PC-9 (cell line): Measurements from ENCODE around the gene TMEM167A. TPM values are rescaled to one million over a fixed set of nuclear protein-coding genes. Genes with fewer than 3 reads are reported as not detected.

Experiments used
- BruUV-seq: library from RNA; stranded (reverse); fragments of 400-500 nt; replicated peaks from 2 replicates; lab custom pipeline; 2021; lab: Mats Ljungman, UMichigan
- CTCF ChIA-PET: fragments of 300-600 bp; sonication (Branson Sonifier 250); formaldehyde crosslinking; loops from one replicate; lab custom pipeline; 2022; ENCODE audit warnings: antibody characterized with exemption; lab: Charles Lee
- POLR2A ChIA-PET: fragments of 300-600 bp; sonication (Branson Sonifier 250); formaldehyde crosslinking; loops from one replicate; lab custom pipeline; 2022; ENCODE audit warnings: antibody characterized with exemption; ENCODE audit not compliant: unreplicated experiment; lab: Charles Lee
- DNase-seq, 2 experiments: peaks; one replicate each; pipeline versions ENCODE4 v3.0.0 to v3.0.0-alpha.2; 2015 to 2022; ENCODE audit warnings: mixed read lengths in 1 of 2
- H2AFZ ChIP-seq: fragments of 200-600 bp; sonication (generic); 2 replicates; pipeline ENCODE4 v1.8.1; 2017; ENCODE audit warnings: antibody characterized with exemption
- H3F3A ChIP-seq: fragments of 200-600 bp; sonication (generic); 2 replicates; pipeline ENCODE4 v1.8.1; 2017; ENCODE audit warnings: antibody characterized with exemption, mild to moderate bottlenecking, low read depth; ENCODE audit not compliant: insufficient read depth
- H3K27ac ChIP-seq: fragments of 200-600 bp; sonication (generic); 2 replicates; pipeline ENCODE4 v1.6.1; 2016; ENCODE audit warnings: mixed run types
- H3K27me3 ChIP-seq: fragments of 200-600 bp; sonication (generic); 2 replicates; pipeline ENCODE4 v1.6.1; 2016; ENCODE audit warnings: low read depth, mixed run types; ENCODE audit not compliant: insufficient read depth
- H3K36me3 ChIP-seq: fragments of 200-600 bp; sonication (generic); 2 replicates; pipeline ENCODE4 v1.6.1; 2016; ENCODE audit warnings: low read depth, mixed run types
- H3K4me1 ChIP-seq: fragments of 200-600 bp; sonication (generic); replicated peaks from 2 replicates; pipeline ENCODE4 v1.6.1; 2016; ENCODE audit warnings: mixed run types; ENCODE audit not compliant: insufficient read depth
- H3K4me2 ChIP-seq: fragments of 200-600 bp; sonication (generic); 2 replicates; pipeline ENCODE4 v1.6.1; 2017; ENCODE audit warnings: mixed run types
- H3K4me3 ChIP-seq: fragments of 200-600 bp; sonication (generic); 2 replicates; pipeline ENCODE4 v1.6.1; 2016; ENCODE audit warnings: mixed run types
- H3K79me2 ChIP-seq: fragments of 200-600 bp; sonication (generic); 2 replicates; pipeline ENCODE4 v1.6.1; 2017; ENCODE audit warnings: low read depth, mixed run types
- H3K9me2 ChIP-seq: fragments of 200-600 bp; sonication (generic); 2 replicates; pipeline ENCODE4 v1.8.1; 2017; ENCODE audit warnings: mild to moderate bottlenecking; ENCODE audit not compliant: insufficient read depth
- H3K9me3 ChIP-seq: fragments of 200-600 bp; sonication (generic); 2 replicates; pipeline ENCODE4 v1.8.1; 2016; ENCODE audit warnings: low read depth; ENCODE audit not compliant: insufficient read depth
- H4K20me1 ChIP-seq: fragments of 200-600 bp; sonication (generic); 2 replicates; pipeline ENCODE4 v1.8.1; 2017; ENCODE audit not compliant: insufficient read depth
- CTCF ChIP-seq: fragments of 200-600 bp; sonication (generic); conservative IDR thresholded peaks from 2 replicates; pipeline ENCODE4 v1.6.1; 2017; ENCODE audit warnings: mixed run types, antibody characterized with exemption, mild to moderate bottlenecking, moderate library complexity
- EZH2 ChIP-seq: fragments of 200-600 bp; sonication (generic); IDR thresholded peaks from 2 replicates; pipeline ENCODE4 v1.8.0; 2017; ENCODE audit warnings: antibody characterized with exemption, low read depth
- intact Hi-C: fragments of 100-400 bp; cut with micrococcal nuclease; formaldehyde crosslinking; loops from one replicate; pipeline ENCODE4 v1.10.0; 2022; ENCODE audit not compliant: unreplicated experiment
- total RNA-seq: library from RNA; stranded (reverse); gene quantifications from 2 replicates; pipeline ENCODE4 v1.2.3, GENCODE V29; 2021

TMEM167A gene
- total RNA-seq, 1 experiment from 2014 or later, result 82.7 TPM

GRCh38 chr5:83035373-83036100 lies 41.7 kb downstream of the TMEM167A start:
- DNase-seq, result no peak
- TF ChIP-seq CTCF (no peak), EZH2 (no peak)
- H4K20me1 ChIP-seq, result no peaks in the 10 kb centered on the region
- no peaks in the 10 kb centered on the region for H3K4me1 ChIP-seq
- intact Hi-C loops, result no loop called here
- H3F3A ChIP-seq, result no peaks in the 10 kb centered on the region
- no peaks in the 10 kb centered on the region; the same call in none of the 2 replicates for H3K9me2 ChIP-seq
- no peaks in the 10 kb centered on the region for H3K79me2 ChIP-seq
- no peak overlapping the region for H3K4me2 ChIP-seq
- CTCF ChIA-PET, result no interaction called here
- no peak overlapping the region for H2AFZ ChIP-seq
- no peaks in the 10 kb centered on the region for H3K27me3 ChIP-seq
- H3K36me3 ChIP-seq, result no peaks in the 10 kb centered on the region
- H3K27ac ChIP-seq, result no peak overlapping the region
- no peak overlapping the region for H3K4me3 ChIP-seq
- no TSS peak for BruUV-seq
- H3K9me3 ChIP-seq, result no peaks in the 10 kb centered on the region
- POLR2A ChIA-PET, result no interaction called here

- H3K4me3 ChIP-seq, result no peak overlapping the region
- H3K36me3 ChIP-seq, result no peaks in the 10 kb centered on the region
- no peaks in the 10 kb centered on the region for H3F3A ChIP-seq
- H3K79me2 ChIP-seq, result no peaks in the 10 kb centered on the region
- H3K9me3 ChIP-seq, result no peaks in the 10 kb centered on the region
- H3K27ac ChIP-seq, result no peak overlapping the region
- TF ChIP-seq CTCF, result no peak
- TF ChIP-seq EZH2, result no peak
- H4K20me1 ChIP-seq, result no peaks in the 10 kb centered on the region
- H3K4me1 ChIP-seq, result no peaks in the 10 kb centered on the region
- H3K27me3 ChIP-seq, result no peaks in the 10 kb centered on the region
- BruUV-seq, result no TSS peak
- no peaks in the 10 kb centered on the region; the same call in none of the 2 replicates for H3K9me2 ChIP-seq
- intact Hi-C loops, result no loop called here
- no peak overlapping the region for H2AFZ ChIP-seq
- ChIA-PET CTCF (no interaction called here), POLR2A (no interaction called here)
- DNase-seq, result no peak
- H3K4me2 ChIP-seq, result no peak overlapping the region
These were observed 42.5 kb downstream of the TMEM167A start for GRCh38 chr5:83034528-83035207.

GRCh38 chr5:83034036-83034435 lies 43.2 kb downstream of the TMEM167A start:
- BruUV-seq, result no TSS peak
- H2AFZ ChIP-seq, result no peak overlapping the region
- no peak for DNase-seq
- ChIA-PET CTCF (no interaction called here), POLR2A (no interaction called here)
- H3K27ac ChIP-seq, result no peak overlapping the region
- intact Hi-C loops, result no loop called here
- H3K4me2 ChIP-seq, result no peak overlapping the region
- no peak overlapping the region for H3K4me3 ChIP-seq
- no peaks in the 10 kb centered on the region; the same call in none of the 2 replicates for H3K9me2 ChIP-seq
- H4K20me1 ChIP-seq, result no peaks in the 10 kb centered on the region
- no peaks in the 10 kb centered on the region for H3F3A ChIP-seq
- TF ChIP-seq EZH2 (no peak), CTCF (no peak)
- H3K27me3 ChIP-seq, result no peaks in the 10 kb centered on the region
- no peaks in the 10 kb centered on the region for H3K36me3 ChIP-seq
- no peaks in the 10 kb centered on the region for H3K4me1 ChIP-seq
- no peaks in the 10 kb centered on the region for H3K79me2 ChIP-seq
- H3K9me3 ChIP-seq, result no peaks in the 10 kb centered on the region
